IMR-90 (cell line): Measurements from ENCODE around the gene FAM234B. TPM values are rescaled to one million over a fixed set of nuclear protein-coding genes. Genes with fewer than 3 reads are reported as not detected.

Experiments used
- ATAC-seq: fragments of 200-7000 bp; cut with Tn5 transposase; 2 replicates; pipeline ENCODE4 v1.9.1; 2020; ENCODE audit warnings: low read depth, mild to moderate bottlenecking, moderate library complexity
- BruUV-seq: library from RNA; stranded (reverse); fragments of 400-500 nt; replicated peaks from 2 replicates; lab custom pipeline; 2021; lab: Mats Ljungman, UMichigan
- CTCF ChIA-PET: fragments of 300-600 bp; formaldehyde crosslinking; extraction: SDS; loops from one replicate; lab custom pipeline; 2021; ENCODE audit warnings: antibody characterized with exemption; lab: Yijun Ruan, JAX
- POLR2A ChIA-PET: fragments of 300-600 bp; sonication (Branson Sonifier 250); formaldehyde crosslinking; loops from one replicate; lab custom pipeline; 2022; ENCODE audit warnings: antibody characterized with exemption; ENCODE audit not compliant: unreplicated experiment; lab: Charles Lee
- DNase-seq: peaks from one replicate; pipeline ENCODE4 v3.0.0; 2013
- H2AFZ ChIP-seq: replicated peaks from 2 replicates; pipeline ENCODE3; 2013; ENCODE audit warnings: low read length, mild to moderate bottlenecking; ENCODE audit not compliant: poor library complexity
- H2AK5ac ChIP-seq: 2 replicates; pipeline ENCODE4 v1.6.1; 2013; ENCODE audit warnings: low read depth, low read length, inconsistent platforms
- H2AK9ac ChIP-seq: replicated peaks from 2 replicates; pipeline ENCODE3; 2013; ENCODE audit warnings: mild to moderate bottlenecking, low read depth, low read length, moderate library complexity; ENCODE audit not compliant: poor library complexity
- H2BK120ac ChIP-seq: 2 replicates; pipeline ENCODE4 v1.6.1; 2013; ENCODE audit warnings: low read depth, low read length, inconsistent platforms
- H2BK15ac ChIP-seq: 3 replicates; pipeline ENCODE4 v1.6.1; 2013; ENCODE audit warnings: low read depth, low read length, inconsistent platforms
- H2BK20ac ChIP-seq: 2 replicates; pipeline ENCODE4 v1.6.1; 2013; ENCODE audit warnings: low read depth, mild to moderate bottlenecking, inconsistent platforms, low read length, moderate library complexity
- H2BK5ac ChIP-seq: 2 replicates; pipeline ENCODE4 v1.6.1; 2013; ENCODE audit warnings: mild to moderate bottlenecking, low read depth, low read length, inconsistent platforms; ENCODE audit not compliant: poor library complexity, severe bottlenecking
- H3K14ac ChIP-seq: replicated peaks from 2 replicates; pipeline ENCODE4 v1.6.1; 2013; ENCODE audit warnings: low read depth, low read length, inconsistent platforms
- H3K18ac ChIP-seq: 2 replicates; pipeline ENCODE4 v1.6.1; 2013; ENCODE audit warnings: low read depth, low read length, control low read depth
- H3K23ac ChIP-seq: 2 replicates; pipeline ENCODE4 v1.6.1; 2013; ENCODE audit warnings: low read depth, low read length, inconsistent platforms
- H3K27ac ChIP-seq: 2 replicates; pipeline ENCODE4 v1.5.1; 2013; ENCODE audit warnings: mild to moderate bottlenecking, control low read depth, low read length; ENCODE audit not compliant: insufficient read depth
- H3K27me3 ChIP-seq: 2 replicates; pipeline ENCODE4 v1.6.1; 2013; ENCODE audit warnings: low read length; ENCODE audit not compliant: control insufficient read depth, insufficient read depth
- H3K36me3 ChIP-seq: 2 replicates; pipeline ENCODE4 v1.6.1; 2013; ENCODE audit warnings: low read length, mixed read lengths; ENCODE audit not compliant: control insufficient read depth, insufficient read depth
- H3K4ac ChIP-seq: 2 replicates; pipeline ENCODE4 v1.6.1; 2013; ENCODE audit warnings: low read depth, low read length, inconsistent platforms
- H3K4me1 ChIP-seq: 2 replicates; pipeline ENCODE4 v1.6.1; 2013; ENCODE audit warnings: low read length, mixed read lengths; ENCODE audit not compliant: control insufficient read depth, insufficient read depth
- H3K4me2 ChIP-seq: 2 replicates; pipeline ENCODE4 v1.6.1; 2013; ENCODE audit warnings: low read depth, mild to moderate bottlenecking, control low read depth, low read length, moderate library complexity
- H3K4me3 ChIP-seq: 2 replicates; pipeline ENCODE4 v1.5.1; 2013; ENCODE audit warnings: low read depth, mild to moderate bottlenecking, control low read depth, low read length, moderate library complexity; ENCODE audit not compliant: insufficient read depth
- H3K56ac ChIP-seq: 2 replicates; pipeline ENCODE4 v1.6.1; 2013; ENCODE audit warnings: low read length, inconsistent platforms; ENCODE audit not compliant: insufficient read depth; ENCODE audit errors: extremely low read depth
- H3K79me1 ChIP-seq, 2 experiments: 2 replicates each; pipeline ENCODE4 v1.6.1; 2013; ENCODE audit warnings: low read length in 2 of 2, inconsistent platforms in 1 of 2, low read depth in 1 of 2
- H3K9ac ChIP-seq: 2 replicates; pipeline ENCODE4 v1.6.1; 2013; ENCODE audit warnings: low read depth, low read length, control low read depth
- H3K9me1 ChIP-seq: 2 replicates; pipeline ENCODE4 v1.6.1; 2013; ENCODE audit warnings: low read length, inconsistent platforms; ENCODE audit not compliant: insufficient read depth
- H3K9me3 ChIP-seq: 2 replicates; pipeline ENCODE4 v1.6.1; 2013; ENCODE audit warnings: low read length; ENCODE audit not compliant: control insufficient read depth, insufficient read depth
- H4K20me1 ChIP-seq: 2 replicates; pipeline ENCODE4 v1.6.1; 2013; ENCODE audit warnings: low read length, inconsistent platforms; ENCODE audit not compliant: insufficient read depth
- H4K5ac ChIP-seq: 2 replicates; pipeline ENCODE4 v1.6.1; 2013; ENCODE audit warnings: mild to moderate bottlenecking, low read depth, low read length, control low read depth
- H4K8ac ChIP-seq, 2 experiments: 2 replicates each; pipeline ENCODE4 v1.6.1; 2013; ENCODE audit warnings: low read depth in 2 of 2, low read length in 2 of 2, control low read depth in 1 of 2, inconsistent platforms in 1 of 2
- H4K91ac ChIP-seq: 2 replicates; pipeline ENCODE4 v1.6.1; 2013; ENCODE audit warnings: low read depth, low read length, inconsistent platforms; ENCODE audit not compliant: insufficient read depth
- CHD1 ChIP-seq: IDR thresholded peaks from 2 replicates; pipeline ENCODE4 v1.6.1; 2012; ENCODE audit warnings: low read depth, low read length, improper control_type of control experiment
- MAZ ChIP-seq: IDR thresholded peaks from 2 replicates; pipeline ENCODE4 v1.6.1; 2012; ENCODE audit warnings: low read depth, mild to moderate bottlenecking, low read length, improper control_type of control experiment, moderate library complexity, borderline replicate concordance
- NFE2L2 ChIP-seq: fragments of 150-350 bp; IDR thresholded peaks from 2 replicates; pipeline ENCODE4 v1.6.1; 2016; ENCODE audit warnings: low read depth, mild to moderate bottlenecking, low read length
- RCOR1 ChIP-seq: IDR thresholded peaks from 2 replicates; pipeline ENCODE4 v1.6.1; 2012; ENCODE audit warnings: mild to moderate bottlenecking, low read length, improper control_type of control experiment; ENCODE audit not compliant: insufficient replicate concordance
- WGBS, 2 experiments: methylation state at CpG; one replicate each; pipeline versions ENCODE4 v1.1.5 to v1.1.7; 2013; ENCODE audit warnings: missing lambda C conversion rate in 2 of 2; ENCODE audit not compliant: insufficient read length in 1 of 2; ENCODE audit errors: extremely low coverage in 2 of 2; 5-methylcytosine and 5-hydroxymethylcytosine counted together
- dilution Hi-C: fragments of 300-500 bp; cut with HindIII; formaldehyde crosslinking; loops from one replicate; pipeline ENCODE4 v1.14.3; 2018; ENCODE audit warnings: low sequenced_read_pairs; ENCODE audit not compliant: unreplicated experiment
- in situ Hi-C: fragments of 300-500 bp; cut with MboI; formaldehyde crosslinking; loops from 3 replicates; pipeline ENCODE4 v1.14.3; 2019; ENCODE audit warnings: low sequenced_read_pairs, inconsistent platforms, mixed read lengths
- intact Hi-C: fragments of 100-400 bp; cut with micrococcal nuclease; formaldehyde crosslinking; loops from 2 replicates; pipeline ENCODE4 v1.10.0; 2022
- polyA plus RNA-seq, 3 experiments: library from polyadenylated mRNA; depleted of rRNA; stranded (reverse); fragments of >200 nt; gene quantifications; 2 replicates each; pipeline ENCODE4 v1.2.3, GENCODE V29; 2012; ENCODE audit warnings: low replicate concordance in 1 of 3
- total RNA-seq: library from RNA; depleted of rRNA; stranded (reverse); fragments of >200 nt; gene quantifications from 2 replicates; pipeline ENCODE4 v1.2.3, GENCODE V29; 2012
- TF ChIP-seq, protein P1 (sequence below): fragments of 150-350 bp; IDR thresholded peaks from 2 replicates; pipeline ENCODE4 v1.6.1; 2016; ENCODE audit warnings: low read depth, mild to moderate bottlenecking, low read length, moderate library complexity, borderline replicate concordance
- TF ChIP-seq, protein P2 (sequence below): fragments of 150-350 bp; IDR thresholded peaks from 2 replicates; pipeline ENCODE4 v1.6.1; 2017; ENCODE audit warnings: mild to moderate bottlenecking, antibody characterized with exemption, low read length, low read depth

Gene FAM234B
- total and polyA plus RNA-seq, 2 of the 4 experiments (the other 2 are of a cell fraction): 3.6 to 8.6 TPM

DNA sequence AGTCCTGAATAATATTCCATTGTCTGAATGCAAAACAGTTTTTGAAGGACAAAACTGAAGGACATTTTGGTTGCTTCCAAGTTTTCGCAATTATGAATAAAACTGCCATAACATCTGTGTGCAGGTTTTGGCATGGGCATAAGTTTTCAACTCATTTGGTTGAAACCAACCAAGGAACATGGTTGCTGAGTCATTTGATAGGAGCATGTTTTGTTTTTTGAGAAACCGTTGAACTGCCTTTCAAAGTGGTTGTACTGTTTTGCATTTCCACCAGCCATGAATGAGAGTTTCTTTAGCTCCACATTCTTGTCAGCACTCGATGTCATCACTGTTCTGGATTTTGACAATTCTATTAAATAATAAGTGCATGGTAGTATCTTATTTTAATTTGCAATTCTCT lies 82.3 kb downstream of the FAM234B start:
- ATAC-seq (no peak), DNase-seq (no peak)
- H2AK9ac ChIP-seq: no peak overlapping the region
- H3K23ac ChIP-seq: no peak overlapping the region
- no peak overlapping the region for H2AFZ ChIP-seq
- H2BK20ac ChIP-seq: no peak overlapping the region
- H3K56ac ChIP-seq: no peak overlapping the region
- H4K5ac ChIP-seq: no peak overlapping the region
- BruUV-seq: no TSS peak
- no peak overlapping the region for H4K8ac ChIP-seq
- ChIA-PET POLR2A (no interaction called here), CTCF (no interaction called here)
- H3K4me2 ChIP-seq: no peak overlapping the region
- no peak overlapping the region for H3K14ac ChIP-seq
- no peaks in the 10 kb centered on the region for H3K9me3 ChIP-seq
- no peak overlapping the region for H3K9ac ChIP-seq
- no peak for TF ChIP-seq RCOR1
- TF ChIP-seq, protein P1, sequence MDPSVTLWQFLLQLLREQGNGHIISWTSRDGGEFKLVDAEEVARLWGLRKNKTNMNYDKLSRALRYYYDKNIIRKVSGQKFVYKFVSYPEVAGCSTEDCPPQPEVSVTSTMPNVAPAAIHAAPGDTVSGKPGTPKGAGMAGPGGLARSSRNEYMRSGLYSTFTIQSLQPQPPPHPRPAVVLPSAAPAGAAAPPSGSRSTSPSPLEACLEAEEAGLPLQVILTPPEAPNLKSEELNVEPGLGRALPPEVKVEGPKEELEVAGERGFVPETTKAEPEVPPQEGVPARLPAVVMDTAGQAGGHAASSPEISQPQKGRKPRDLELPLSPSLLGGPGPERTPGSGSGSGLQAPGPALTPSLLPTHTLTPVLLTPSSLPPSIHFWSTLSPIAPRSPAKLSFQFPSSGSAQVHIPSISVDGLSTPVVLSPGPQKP: no peak
- TF ChIP-seq, protein P2, sequence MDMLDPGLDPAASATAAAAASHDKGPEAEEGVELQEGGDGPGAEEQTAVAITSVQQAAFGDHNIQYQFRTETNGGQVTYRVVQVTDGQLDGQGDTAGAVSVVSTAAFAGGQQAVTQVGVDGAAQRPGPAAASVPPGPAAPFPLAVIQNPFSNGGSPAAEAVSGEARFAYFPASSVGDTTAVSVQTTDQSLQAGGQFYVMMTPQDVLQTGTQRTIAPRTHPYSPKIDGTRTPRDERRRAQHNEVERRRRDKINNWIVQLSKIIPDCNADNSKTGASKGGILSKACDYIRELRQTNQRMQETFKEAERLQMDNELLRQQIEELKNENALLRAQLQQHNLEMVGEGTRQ: no peak
- no peak for TF ChIP-seq CHD1
- TF ChIP-seq NFE2L2: no peak
- TF ChIP-seq MAZ: no peak
- WGBS, 2 experiments: 100% methylated on average over 1 of the region's 3 CpGs; no CpG with 5 or more reads in 1 of the 2 experiments
- H4K20me1 ChIP-seq: no peaks in the 10 kb centered on the region
- H2BK120ac ChIP-seq: no peak overlapping the region
- H3K79me1 ChIP-seq: no peaks in the 10 kb centered on the region
- H3K4ac ChIP-seq: no peak overlapping the region
- H3K36me3 ChIP-seq: no peaks in the 10 kb centered on the region
- no peak overlapping the region for H2AK5ac ChIP-seq
- no peak overlapping the region for H2BK5ac ChIP-seq
- in situ Hi-C loops (no loop called here), dilution Hi-C loops (no loop called here), intact Hi-C loops (no loop called here)
- peaks cover 11% of the 10 kb centered on the region for H3K9me1 ChIP-seq
- H2BK15ac ChIP-seq: no peak overlapping the region
- H3K4me1 ChIP-seq: peaks cover 10% of the 10 kb centered on the region
- H3K27me3 ChIP-seq: no peaks in the 10 kb centered on the region
- no peak overlapping the region for H3K27ac ChIP-seq
- H4K91ac ChIP-seq: no peak overlapping the region
- H3K18ac ChIP-seq: no peak overlapping the region
- no peak overlapping the region for H3K4me3 ChIP-seq
